GM11168 (cell line): Measurements from ENCODE around the gene POM121C.
"Not testable (repeated sequence)": the region's sequence is repeated elsewhere in the genome, so short reads cannot be mapped to it uniquely, and the experiment has no call there.

Source experiments
- in situ Hi-C: fragments of 300-500 bp; cut with MboI; formaldehyde crosslinking; loops from one replicate; pipeline ENCODE4 v1.12.0; 2022; ENCODE audit warnings: low sequenced_read_pairs; ENCODE audit not compliant: unreplicated experiment

Gene POM121C

GRCh38 chr7:75398771-75399700, 87.1 kb downstream of the POM121C start:
- in situ Hi-C loops: not testable (repeated sequence)

GRCh38 chr7:75397865-75398264, 88.2 kb downstream of the POM121C start:
- in situ Hi-C loops: not testable (repeated sequence)

GRCh38 chr7:75395329-75395728, 90.8 kb downstream of the POM121C start, which contains the start of gene TRIM73:
Gene TRIM73, plus strand, starts transcription at chr7:75395629. Its CDS starts 3,305 bp downstream, at chr7:75398934.
- in situ Hi-C loops: not testable (repeated sequence)

GRCh38 chr7:75393194-75393593, 92.9 kb downstream of the POM121C start:
- in situ Hi-C loops: not testable (repeated sequence)

GRCh38 chr7:75374519-75375317, 111.4 kb downstream of the POM121C start:
- in situ Hi-C loops: not testable (repeated sequence)

- in situ Hi-C loops: not testable (repeated sequence)
These were observed 112.0 kb downstream of the POM121C start for GRCh38 chr7:75374144-75374518.

GRCh38 chr7:75367313-75367712, 118.8 kb downstream of the POM121C start:
- in situ Hi-C loops: not testable (repeated sequence)
